GM18499 (cell line): Measurements from ENCODE around the gene SHROOM2.

Experiments
- ATAC-seq: cut with Tn5 transposase; IDR thresholded peaks from one replicate; pipeline ENCODE4 v1.9.1; 2021; ENCODE audit warnings: moderate number of reproducible peaks; ENCODE audit not compliant: insufficient read depth, unreplicated experiment

SHROOM2 gene

GRCh38 chrX:9888953-9889470, 102.8 kb downstream of the SHROOM2 start:
- no peak for ATAC-seq

DNA sequence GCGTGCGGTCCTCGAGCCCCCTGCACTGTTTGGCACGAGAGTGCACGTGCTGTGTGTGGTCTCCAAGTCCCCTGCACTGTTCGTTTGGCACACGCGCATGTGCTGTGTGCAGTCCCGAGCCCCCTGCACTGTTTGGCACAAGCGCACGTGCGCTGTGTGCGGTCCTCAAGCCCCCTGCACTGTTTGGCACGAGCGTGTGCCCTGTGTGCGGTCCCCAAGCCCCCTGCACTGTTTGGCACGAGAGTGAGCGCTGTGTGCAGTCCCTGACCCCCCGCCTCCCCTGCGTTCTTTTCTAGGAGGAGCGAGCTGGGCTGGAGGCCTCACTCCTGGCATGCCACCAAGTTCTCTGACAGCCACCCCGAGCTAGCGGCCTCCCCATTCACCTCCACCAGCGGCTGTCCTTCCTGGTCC, 104.5 kb downstream of the SHROOM2 start:
- no peak for ATAC-seq

- ATAC-seq: no peak
These were observed 109.1 kb downstream of the SHROOM2 start for GRCh38 chrX:9895225-9895912.

- ATAC-seq: no peak
These were observed 111.5 kb downstream of the SHROOM2 start for GRCh38 chrX:9897761-9898161.

GRCh38 chrX:9899640-9900111, 113.4 kb downstream of the SHROOM2 start:
- ATAC-seq: no peak

- ATAC-seq: no peak
These were observed 116.4 kb downstream of the SHROOM2 start for GRCh38 chrX:9902656-9903055.

DNA sequence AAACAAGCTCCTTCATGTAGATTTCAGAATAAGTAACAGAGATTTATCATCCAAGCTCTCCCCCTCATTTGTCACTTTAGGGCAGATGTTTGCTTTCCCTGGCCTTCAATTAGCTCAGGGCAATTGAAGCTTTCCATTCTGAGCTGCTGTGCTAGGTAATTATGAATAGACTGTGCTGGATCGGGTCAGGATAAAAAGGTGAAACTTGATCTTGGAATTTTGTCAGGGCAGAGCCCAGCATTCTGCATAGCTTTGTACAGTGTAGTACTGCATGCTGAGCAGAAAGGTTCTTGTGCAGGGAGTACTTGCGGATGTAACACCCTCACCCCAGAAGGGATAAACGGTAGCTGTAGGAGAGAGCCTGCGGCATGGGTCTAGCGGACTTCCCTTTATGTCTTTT, 116.9 kb downstream of the SHROOM2 start:
- no peak for ATAC-seq

DNA sequence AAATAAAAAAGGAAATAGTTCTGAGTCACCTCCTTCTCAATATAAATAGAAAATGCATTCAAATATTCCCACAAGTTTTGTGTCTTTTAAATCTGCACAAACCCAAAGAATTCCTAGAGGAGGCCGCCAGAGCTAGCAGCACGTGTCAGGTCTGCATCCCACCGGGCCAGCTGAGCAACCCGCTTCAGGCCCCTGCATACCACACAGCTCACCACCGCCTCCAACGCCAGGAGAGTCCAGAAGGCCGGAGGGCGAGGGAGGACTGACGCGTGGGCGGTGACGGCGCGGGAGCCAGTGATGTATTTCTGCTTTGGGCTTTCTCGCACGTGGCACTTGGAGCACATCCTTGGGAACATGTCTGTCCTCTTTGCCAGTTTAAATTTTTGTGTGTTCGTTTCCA, 119.1 kb downstream of the SHROOM2 start:
- no peak for ATAC-seq

- no peak for ATAC-seq
These were observed 119.5 kb downstream of the SHROOM2 start for GRCh38 chrX:9905721-9906120.

- ATAC-seq: no peak
These were observed 120.7 kb downstream of the SHROOM2 start for GRCh38 chrX:9906919-9907318.

DNA sequence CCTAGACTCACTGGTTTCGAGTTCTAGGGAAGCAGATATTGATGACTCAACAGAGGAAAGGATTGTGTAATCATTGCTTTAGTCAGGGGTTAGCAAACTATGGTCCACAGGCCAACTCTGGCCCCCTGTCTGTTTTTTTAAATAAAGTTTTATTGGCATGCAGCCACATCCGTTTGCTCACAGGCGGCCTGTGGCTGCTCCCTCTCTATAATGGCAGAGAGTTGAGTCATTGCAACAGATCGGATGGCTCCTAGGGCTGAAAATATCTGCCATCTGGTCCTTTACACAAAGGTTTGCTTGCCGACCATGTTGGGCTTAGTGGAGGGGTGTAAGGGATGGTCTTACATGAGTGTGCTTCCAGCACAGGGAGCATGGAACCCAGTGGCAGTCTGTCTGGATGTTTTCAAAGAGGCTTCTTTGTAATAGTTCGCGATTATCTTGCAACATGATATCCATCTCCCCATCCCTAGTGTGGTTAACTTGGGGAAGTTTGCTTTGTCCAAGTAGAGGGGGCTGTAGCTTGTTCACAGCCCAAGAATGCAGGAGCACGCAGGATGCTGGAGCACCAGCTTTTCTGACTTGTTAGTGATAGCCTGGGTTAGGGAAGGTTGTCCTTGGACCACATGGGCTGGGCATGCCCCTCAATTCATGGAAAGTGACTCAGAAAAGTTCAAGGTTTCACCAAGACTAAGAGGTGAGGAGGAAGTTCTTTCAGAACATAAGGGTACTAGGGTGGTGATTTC, 121.6 kb downstream of the SHROOM2 start:
- ATAC-seq: no peak

- no peak for ATAC-seq
These were observed 123.0 kb downstream of the SHROOM2 start for GRCh38 chrX:9909254-9909653.

GRCh38 chrX:9911487-9911886, 125.3 kb downstream of the SHROOM2 start:
- no peak for ATAC-seq

- no peak for ATAC-seq
These were observed 126.3 kb downstream of the SHROOM2 start for GRCh38 chrX:9912351-9913145.

- no peak for ATAC-seq
These were observed 126.9 kb downstream of the SHROOM2 start for GRCh38 chrX:9913146-9913433.

DNA sequence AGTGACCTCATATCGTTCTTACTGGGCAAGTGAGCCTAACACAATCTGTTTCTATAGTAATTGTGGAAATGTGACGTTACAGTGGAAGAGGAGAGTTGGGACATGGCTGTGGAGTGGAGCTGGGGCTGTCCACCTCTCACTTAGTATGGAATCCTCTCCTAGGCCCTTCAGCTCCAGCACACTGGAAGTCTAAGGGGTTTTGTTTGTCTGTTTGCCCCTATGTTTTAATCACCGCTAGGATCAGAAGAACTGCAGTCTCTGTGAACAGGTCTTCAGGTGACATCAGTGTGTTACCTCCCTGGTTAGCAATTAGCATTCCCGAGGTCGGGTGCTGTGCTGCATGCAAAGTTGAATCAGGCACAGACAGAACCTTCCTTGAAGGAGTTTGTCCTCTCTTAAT, 131.6 kb downstream of the SHROOM2 start:
- no peak for ATAC-seq

- no peak for ATAC-seq
These were observed 133.5 kb downstream of the SHROOM2 start for GRCh38 chrX:9919632-9920172.

- ATAC-seq: no peak
These were observed 135.2 kb downstream of the SHROOM2 start for GRCh38 chrX:9921407-9921806.

GRCh38 chrX:9923357-9923756, 137.1 kb downstream of the SHROOM2 start:
- ATAC-seq: no peak

DNA sequence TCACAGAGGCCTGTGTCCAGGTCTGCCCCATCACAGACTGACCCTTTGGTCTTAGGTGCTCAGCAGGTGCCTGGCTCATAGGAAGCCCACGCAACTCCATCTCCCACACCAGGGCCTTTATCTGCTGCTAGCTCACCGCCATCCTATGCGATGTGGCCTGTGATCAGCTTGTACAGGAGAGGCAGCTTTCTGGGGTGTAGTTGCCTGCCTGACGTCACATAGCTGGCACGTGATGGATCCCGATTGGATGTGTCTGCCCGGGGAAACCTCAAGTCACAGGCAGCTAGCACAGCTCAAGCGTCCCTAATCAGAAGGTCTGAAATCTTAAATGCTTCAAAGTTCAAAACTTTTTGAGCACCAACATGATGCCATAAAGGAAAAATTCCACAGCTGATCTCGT, 139.8 kb downstream of the SHROOM2 start:
- ATAC-seq: no peak
